GM12878 (cell line): ENCODE data around the gene LIMA1. TPM values are rescaled to one million over a fixed set of nuclear protein-coding genes. Genes with fewer than 3 reads are reported as not detected.
A peak's percentile ranks its signal among the peaks of the same experiment; 100 is the strongest.

Source experiments
- ATAC-seq: fragments of 200-7000 bp; cut with Tn5 transposase; 3 replicates; pipeline ENCODE4 v1.9.1; 2020; ENCODE audit warnings: mild to moderate bottlenecking, moderate library complexity
- BruUV-seq: library from RNA; stranded (reverse); fragments of 400-500 nt; replicated peaks from 2 replicates; lab custom pipeline; 2021; lab: Mats Ljungman, UMichigan
- CTCF ChIA-PET: fragments of 300-600 bp; sonication (Branson Sonifier 250); formaldehyde crosslinking; extraction: SDS; loops from one replicate; lab custom pipeline; 2021; ENCODE audit warnings: inconsistent platforms; lab: Yijun Ruan, JAX
- POLR2A ChIA-PET: fragments of 350-600 bp; formaldehyde crosslinking; extraction: SDS; loops from one replicate; lab custom pipeline; 2021; ENCODE audit warnings: inconsistent platforms; lab: Charles Lee
- RAD21 ChIA-PET: fragments of 300-600 bp; sonication (Branson Sonifier 250); formaldehyde crosslinking; loops from one replicate; lab custom pipeline; 2023; ENCODE audit warnings: antibody characterized with exemption; ENCODE audit not compliant: unreplicated experiment; lab: Charles Lee
- SMC1A ChIA-PET: fragments of 300-600 bp; sonication (Branson Sonifier 250); formaldehyde crosslinking; loops from one replicate; lab custom pipeline; 2023; ENCODE audit not compliant: unreplicated experiment, uncharacterized antibody; lab: Charles Lee
- DNase-seq: peaks from one replicate; pipeline ENCODE4 v3.0.0-alpha.2; 2011; ENCODE audit warnings: low read depth, low spot score
- FAIRE-seq: peaks from 3 replicates; lab custom pipeline; 2011; peaks lifted over from hg19 to GRCh38; lab: Jason Lieb, UNC
- H2AFZ ChIP-seq: 2 replicates; pipeline ENCODE4 v1.6.0; 2011; ENCODE audit warnings: low read depth, low read length, control low read depth; ENCODE audit not compliant: control insufficient read depth
- H3K27ac ChIP-seq: 2 replicates; pipeline ENCODE4 v1.5.1; 2011; ENCODE audit warnings: control low read depth; ENCODE audit not compliant: control insufficient read depth, insufficient read depth
- H3K27me3 ChIP-seq, 2 experiments: replicated peaks in 1 of 2; 2 replicates each; pipeline versions ENCODE4 v1.6.0 to v1.6.1; 2011; ENCODE audit warnings: low read length in 1 of 2; ENCODE audit not compliant: control insufficient read depth in 2 of 2, insufficient read depth in 2 of 2
- H3K36me3 ChIP-seq, 2 experiments: 2 replicates each; pipeline ENCODE4 v1.5.1; 2011; ENCODE audit warnings: low read length in 1 of 2; ENCODE audit not compliant: control insufficient read depth in 2 of 2, insufficient read depth in 2 of 2
- H3K4me1 ChIP-seq: 2 replicates; pipeline ENCODE4 v1.6.1; 2011; ENCODE audit warnings: mild to moderate bottlenecking, low read length, moderate library complexity, mixed read lengths; ENCODE audit not compliant: control insufficient read depth, insufficient read depth
- H3K4me2 ChIP-seq: 2 replicates; pipeline ENCODE4 v1.6.0; 2011; ENCODE audit warnings: control low read depth; ENCODE audit not compliant: control insufficient read depth, insufficient read depth
- H3K4me3 ChIP-seq: fragments of 200-600 bp; sonication (generic); 2 replicates; pipeline ENCODE4 v1.5.1; 2016
- H3K79me2 ChIP-seq: 2 replicates; pipeline ENCODE4 v1.6.0; 2011; ENCODE audit warnings: low read length; ENCODE audit not compliant: control insufficient read depth, insufficient read depth
- H3K9ac ChIP-seq: 2 replicates; pipeline ENCODE4 v1.8.0; 2011; ENCODE audit warnings: low read length, control low read depth, mixed read lengths; ENCODE audit not compliant: control insufficient read depth, insufficient read depth
- H3K9me3 ChIP-seq: replicated peaks from 3 replicates; pipeline ENCODE4 v1.5.1; 2011; ENCODE audit warnings: mild to moderate bottlenecking, low read length; ENCODE audit not compliant: control insufficient read depth, insufficient read depth
- H4K20me1 ChIP-seq: 2 replicates; pipeline ENCODE4 v1.6.0; 2011; ENCODE audit not compliant: control insufficient read depth, insufficient read depth
- WGBS: methylation state at CpG from one replicate; pipeline ENCODE4 v1.1.6; 2016; ENCODE audit warnings: low lambda C conversion rate; ENCODE audit not compliant: insufficient replicate concordance, insufficient coverage; ENCODE audit errors: missing lambda C conversion rate; 5-methylcytosine and 5-hydroxymethylcytosine counted together
- in situ Hi-C: fragments of 300-500 bp; cut with MboI; formaldehyde crosslinking; loops from 9 replicates; pipeline ENCODE4 v1.14.3; 2018; ENCODE audit warnings: mixed read lengths
- intact Hi-C: fragments of 100-400 bp; cut with micrococcal nuclease; formaldehyde crosslinking; loops from one replicate; pipeline ENCODE4 v1.14.2; 2022; ENCODE audit not compliant: unreplicated experiment
- polyA plus RNA-seq, 11 experiments: library from polyadenylated mRNA; depleted of rRNA in 4 of 11; unstranded in 6 of 11; stranded (reverse) in 5 of 11; fragments of >200 nt; fragmentation: Nextera tagmentation in 4 of 11; fragmentation: Illumina TruSeq in 1 of 11; extraction: Ambion mirVana in 4 of 11; extraction: Trizol in 1 of 11; gene quantifications; 1 replicate in 1 of 11; 2 replicates in 10 of 11; pipeline versions ENCODE4 v1.2.1 to v1.2.3, GENCODE V29; 2011 to 2016; ENCODE audit warnings: inconsistent platforms in 2 of 11, missing spikeins in 2 of 11, low read depth in 1 of 11
- total RNA-seq, 4 experiments: library from RNA; depleted of rRNA in 3 of 4; stranded (reverse); fragments of >200 nt in 3 of 4; fragmentation: Illumina TruSeq in 1 of 4; extraction: Trizol in 1 of 4; gene quantifications; 2 replicates each; pipeline versions ENCODE4 v1.2.1 to v1.2.3, GENCODE V29; 2013 to 2021
- TF ChIP-seq, protein P1 (sequence below): fragments of 450-650 bp; IDR thresholded peaks from 2 replicates; pipeline ENCODE4 v1.6.1; 2016; ENCODE audit warnings: mild to moderate bottlenecking, moderate library complexity, borderline replicate concordance
- TF ChIP-seq, protein P2 (sequence below): fragments of 450-650 bp; IDR thresholded peaks from 2 replicates; pipeline ENCODE4 v1.6.1; 2016; ENCODE audit warnings: mild to moderate bottlenecking
- TF ChIP-seq, protein P3 (sequence below): fragments of 450-650 bp; conservative IDR thresholded peaks from 2 replicates; pipeline ENCODE4 v1.6.1; 2017; ENCODE audit warnings: mild to moderate bottlenecking, moderate library complexity

The LIMA1 gene
- total and polyA plus RNA-seq, 10 of the 15 experiments (the other 5 are each of a cell fraction or from before 2014, with no cell fraction given), result 53.2 to 109 (median 60.8) TPM

DNA sequence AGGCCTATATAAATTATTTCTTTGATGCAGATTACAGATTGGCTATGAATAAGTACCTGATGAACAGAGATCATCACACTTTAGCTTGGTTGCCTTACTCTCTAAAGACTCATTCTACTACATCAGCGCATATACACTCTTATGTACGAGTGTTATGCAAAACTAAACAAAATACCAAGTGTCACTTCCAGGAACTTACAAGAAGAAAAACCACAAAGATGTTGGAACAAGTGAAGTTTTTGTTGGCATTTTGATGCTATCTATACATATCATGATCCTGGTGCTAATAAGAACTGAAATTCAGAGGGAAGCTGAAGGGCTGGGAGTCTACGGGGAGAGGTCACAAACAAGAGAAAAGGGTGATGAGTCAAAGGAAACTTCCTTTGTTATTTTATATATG, 68.3 kb downstream of the LIMA1 start (continued):
- TF ChIP-seq, protein P1, sequence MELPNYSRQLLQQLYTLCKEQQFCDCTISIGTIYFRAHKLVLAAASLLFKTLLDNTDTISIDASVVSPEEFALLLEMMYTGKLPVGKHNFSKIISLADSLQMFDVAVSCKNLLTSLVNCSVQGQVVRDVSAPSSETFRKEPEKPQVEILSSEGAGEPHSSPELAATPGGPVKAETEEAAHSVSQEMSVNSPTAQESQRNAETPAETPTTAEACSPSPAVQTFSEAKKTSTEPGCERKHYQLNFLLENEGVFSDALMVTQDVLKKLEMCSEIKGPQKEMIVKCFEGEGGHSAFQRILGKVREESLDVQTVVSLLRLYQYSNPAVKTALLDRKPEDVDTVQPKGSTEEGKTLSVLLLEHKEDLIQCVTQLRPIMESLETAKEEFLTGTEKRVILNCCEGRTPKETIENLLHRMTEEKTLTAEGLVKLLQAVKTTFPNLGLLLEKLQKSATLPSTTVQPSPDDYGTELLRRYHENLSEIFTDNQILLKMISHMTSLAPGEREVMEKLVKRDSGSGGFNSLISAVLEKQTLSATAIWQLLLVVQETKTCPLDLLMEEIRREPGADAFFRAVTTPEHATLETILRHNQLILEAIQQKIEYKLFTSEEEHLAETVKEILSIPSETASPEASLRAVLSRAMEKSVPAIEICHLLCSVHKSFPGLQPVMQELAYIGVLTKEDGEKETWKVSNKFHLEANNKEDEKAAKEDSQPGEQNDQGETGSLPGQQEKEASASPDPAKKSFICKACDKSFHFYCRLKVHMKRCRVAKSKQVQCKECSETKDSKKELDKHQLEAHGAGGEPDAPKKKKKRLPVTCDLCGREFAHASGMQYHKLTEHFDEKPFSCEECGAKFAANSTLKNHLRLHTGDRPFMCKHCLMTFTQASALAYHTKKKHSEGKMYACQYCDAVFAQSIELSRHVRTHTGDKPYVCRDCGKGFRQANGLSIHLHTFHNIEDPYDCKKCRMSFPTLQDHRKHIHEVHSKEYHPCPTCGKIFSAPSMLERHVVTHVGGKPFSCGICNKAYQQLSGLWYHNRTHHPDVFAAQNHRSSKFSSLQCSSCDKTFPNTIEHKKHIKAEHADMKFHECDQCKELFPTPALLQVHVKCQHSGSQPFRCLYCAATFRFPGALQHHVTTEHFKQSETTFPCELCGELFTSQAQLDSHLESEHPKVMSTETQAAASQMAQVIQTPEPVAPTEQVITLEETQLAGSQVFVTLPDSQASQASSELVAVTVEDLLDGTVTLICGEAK, result no peak

DNA sequence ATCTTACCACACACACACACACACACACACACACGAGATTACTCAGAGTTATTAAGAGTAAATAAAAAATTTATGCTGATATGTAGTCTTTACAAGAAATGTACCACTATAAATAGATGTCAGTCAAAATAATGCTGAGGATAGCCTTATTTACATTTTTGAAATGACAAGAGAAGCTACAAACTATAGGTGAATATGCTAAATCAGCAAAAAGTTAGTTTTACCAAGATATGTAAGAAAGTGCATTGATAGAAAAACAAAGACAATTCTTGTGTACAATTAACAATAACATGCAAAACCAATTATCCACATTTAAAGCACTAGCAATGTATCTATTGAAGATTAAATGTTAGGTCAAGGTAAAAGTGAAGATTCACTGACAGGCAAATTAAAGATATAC, 69.3 kb downstream of the LIMA1 start:
- no peaks in the 10 kb centered on the region for H4K20me1 ChIP-seq
- peaks cover 0 to 3% of the 10 kb centered on the region in 2 experiments; a peak in 2 of 4 replicates for H3K36me3 ChIP-seq
- H2AFZ ChIP-seq, result no peak overlapping the region
- ChIA-PET RAD21 (interaction anchor here (2.6 to 6.0 kb wide), 5 partner anchors 7 to 189 kb away, joined by 8 to 63 read pairs (median 20); no protein-coding TSS in a partner anchor), SMC1A (interaction anchor here (2.5 to 7.2 kb wide), 3 partner anchors 8 to 40 kb away, joined by 15 to 94 read pairs (median 46); no protein-coding TSS in a partner anchor), POLR2A (interaction anchor here (0.6 to 6.6 kb wide), 3 partner anchors 7 to 511 kb away, joined by 3 to 54 read pairs (median 4); no protein-coding TSS in a partner anchor), CTCF (interaction anchor here (0.8 to 6.0 kb wide), 5 partner anchors 7 to 103 kb away, joined by 3 to 68 read pairs (median 19); partner anchors contain the start of gene COX14)
- WGBS, result 39% methylated on average over 1 of the region's 1 CpG
- no peak overlapping the region for H3K9ac ChIP-seq
- peaks cover 80% of the 10 kb centered on the region for H3K79me2 ChIP-seq
- intact Hi-C loops, result no loop called here
- no peaks in the 10 kb centered on the region for H3K27me3 ChIP-seq
- FAIRE-seq, result no peak
- TF ChIP-seq, protein P2, sequence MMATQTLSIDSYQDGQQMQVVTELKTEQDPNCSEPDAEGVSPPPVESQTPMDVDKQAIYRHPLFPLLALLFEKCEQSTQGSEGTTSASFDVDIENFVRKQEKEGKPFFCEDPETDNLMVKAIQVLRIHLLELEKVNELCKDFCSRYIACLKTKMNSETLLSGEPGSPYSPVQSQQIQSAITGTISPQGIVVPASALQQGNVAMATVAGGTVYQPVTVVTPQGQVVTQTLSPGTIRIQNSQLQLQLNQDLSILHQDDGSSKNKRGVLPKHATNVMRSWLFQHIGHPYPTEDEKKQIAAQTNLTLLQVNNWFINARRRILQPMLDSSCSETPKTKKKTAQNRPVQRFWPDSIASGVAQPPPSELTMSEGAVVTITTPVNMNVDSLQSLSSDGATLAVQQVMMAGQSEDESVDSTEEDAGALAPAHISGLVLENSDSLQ, result peak; percentile 25; the same call in 1 of the 2 replicates
- TF ChIP-seq, protein P3, sequence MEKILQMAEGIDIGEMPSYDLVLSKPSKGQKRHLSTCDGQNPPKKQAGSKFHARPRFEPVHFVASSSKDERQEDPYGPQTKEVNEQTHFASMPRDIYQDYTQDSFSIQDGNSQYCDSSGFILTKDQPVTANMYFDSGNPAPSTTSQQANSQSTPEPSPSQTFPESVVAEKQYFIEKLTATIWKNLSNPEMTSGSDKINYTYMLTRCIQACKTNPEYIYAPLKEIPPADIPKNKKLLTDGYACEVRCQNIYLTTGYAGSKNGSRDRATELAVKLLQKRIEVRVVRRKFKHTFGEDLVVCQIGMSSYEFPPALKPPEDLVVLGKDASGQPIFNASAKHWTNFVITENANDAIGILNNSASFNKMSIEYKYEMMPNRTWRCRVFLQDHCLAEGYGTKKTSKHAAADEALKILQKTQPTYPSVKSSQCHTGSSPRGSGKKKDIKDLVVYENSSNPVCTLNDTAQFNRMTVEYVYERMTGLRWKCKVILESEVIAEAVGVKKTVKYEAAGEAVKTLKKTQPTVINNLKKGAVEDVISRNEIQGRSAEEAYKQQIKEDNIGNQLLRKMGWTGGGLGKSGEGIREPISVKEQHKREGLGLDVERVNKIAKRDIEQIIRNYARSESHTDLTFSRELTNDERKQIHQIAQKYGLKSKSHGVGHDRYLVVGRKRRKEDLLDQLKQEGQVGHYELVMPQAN, result no peak
- TF ChIP-seq, all 136 proteins: peak for 1
- no peak overlapping the region for H3K27ac ChIP-seq
- DNase-seq (no peak), ATAC-seq (no peak)
- H3K4me3 ChIP-seq, result peak overlapping the region; percentile 3; the same call in 1 of the 2 replicates
- H3K9me3 ChIP-seq, result no peaks in the 10 kb centered on the region
- in situ Hi-C loops, result no loop called here
- no TSS peak for BruUV-seq
- H3K4me2 ChIP-seq, result peak overlapping the region; percentile 27; the same call in 1 of the 2 replicates
- H3K4me1 ChIP-seq, result peaks cover 13% of the 10 kb centered on the region
